ENCODE measurements around the gene SLC26A2.

SLC26A2 gene

DNA sequence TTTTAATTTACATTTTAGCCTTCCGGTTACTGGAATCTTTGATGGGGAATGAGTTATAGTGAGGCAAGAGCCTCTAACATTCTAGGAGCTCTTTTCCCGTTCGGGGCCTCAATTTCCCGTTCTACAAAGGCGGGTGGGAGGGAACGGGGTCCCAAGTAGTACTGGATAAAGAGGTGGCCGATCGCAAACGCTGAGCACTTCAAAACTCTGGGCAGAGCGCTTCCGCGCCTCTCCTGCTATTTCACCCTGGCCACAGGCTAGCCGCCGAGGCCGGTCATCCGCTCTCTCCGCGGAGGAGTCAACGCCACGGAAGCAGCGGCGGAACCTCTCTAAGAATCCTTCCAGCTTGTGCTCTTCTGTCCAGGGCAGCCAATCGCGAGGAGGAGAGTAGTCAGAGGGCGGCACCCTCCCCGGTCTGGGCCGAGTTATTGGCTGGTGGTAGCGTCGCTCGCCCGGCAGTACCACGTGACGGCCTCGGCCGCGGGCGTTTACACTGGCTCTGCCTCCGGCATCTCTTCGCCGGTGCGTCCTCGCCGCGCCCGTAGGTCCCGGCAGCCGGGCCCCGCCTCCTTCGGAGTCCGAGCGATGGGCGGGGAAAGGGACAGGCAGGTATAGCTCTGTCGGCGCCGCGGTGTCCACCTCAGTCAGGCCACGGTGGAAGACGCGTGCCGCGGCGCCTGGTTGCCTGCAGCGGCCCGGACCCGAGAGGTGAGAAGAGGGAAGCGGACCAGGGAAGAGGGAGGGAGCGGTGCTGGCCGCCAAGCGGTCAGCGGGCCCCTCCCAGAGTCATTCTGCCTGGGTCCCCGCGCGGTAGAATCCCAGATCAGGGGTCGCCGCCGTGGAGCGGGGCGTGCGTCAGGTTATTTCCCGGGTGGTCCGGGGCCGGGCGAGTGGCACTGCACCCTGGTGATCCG lies at the start of gene SLC26A2:
SLC26A2 (plus strand) TSS at position 487 of the 914 bp plus-strand sequence. CDS start 16,895 bp downstream, outside the sequence.
- peak; percentile 76 to 92 for DNase-seq (ENCODE audit: low read depth in 1 of 2, low spot score in 1 of 2)

DNA sequence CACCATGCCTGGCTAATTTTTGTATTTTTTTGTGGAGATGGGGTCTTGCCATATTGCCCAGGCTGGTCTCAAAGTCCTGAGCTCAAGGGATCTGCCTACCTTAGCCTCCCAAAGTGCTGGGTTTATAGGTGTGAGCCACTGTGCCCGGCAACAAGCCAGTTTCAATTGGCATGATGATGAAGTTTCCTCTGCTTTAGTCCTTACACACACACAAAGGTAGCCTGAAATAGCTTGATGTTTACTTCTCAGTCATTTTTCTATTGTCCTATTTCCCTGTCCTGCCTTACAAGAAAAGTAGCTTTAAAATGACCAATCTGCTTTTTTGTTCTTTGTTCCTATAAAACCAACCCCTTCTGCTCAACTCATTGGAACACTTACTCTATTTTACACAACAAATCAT lies 49.5 kb upstream of the SLC26A2 start:
- no peak for DNase-seq (ENCODE audit: low read depth in 1 of 2, low spot score in 1 of 2)

DNA sequence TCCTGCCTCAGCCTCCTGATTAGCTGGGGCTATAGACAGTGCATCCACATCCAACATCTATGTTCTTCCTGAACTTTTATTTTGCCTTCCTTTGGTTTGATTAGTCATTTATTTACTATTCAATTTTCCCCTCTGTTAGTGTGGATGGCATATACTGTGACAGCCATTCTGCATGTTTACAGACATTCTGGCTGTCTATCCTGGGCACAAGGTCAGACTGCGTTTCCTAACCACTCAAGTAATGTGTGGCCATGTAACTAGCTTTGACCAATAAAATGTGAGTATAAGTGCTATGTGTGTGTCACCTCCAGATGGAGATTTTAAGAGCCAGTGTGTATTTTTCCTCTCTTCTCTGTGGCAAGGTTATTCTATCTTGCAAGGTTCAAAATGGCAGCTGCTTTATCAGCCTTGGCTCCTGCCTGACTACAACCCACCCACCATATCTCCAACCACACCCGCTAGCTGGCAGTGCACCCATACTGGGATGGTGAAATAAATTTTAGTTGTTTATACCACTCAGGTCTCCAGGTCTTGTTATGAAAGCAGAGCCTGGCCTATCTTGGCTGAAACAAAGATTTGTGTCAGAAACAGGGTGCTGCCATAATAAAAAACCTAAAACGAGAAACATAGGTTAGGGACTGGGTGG lies 48.2 kb upstream of the SLC26A2 start:
- DNase-seq (ENCODE audit: low read depth in 1 of 2, low spot score in 1 of 2) = no peak

DNA sequence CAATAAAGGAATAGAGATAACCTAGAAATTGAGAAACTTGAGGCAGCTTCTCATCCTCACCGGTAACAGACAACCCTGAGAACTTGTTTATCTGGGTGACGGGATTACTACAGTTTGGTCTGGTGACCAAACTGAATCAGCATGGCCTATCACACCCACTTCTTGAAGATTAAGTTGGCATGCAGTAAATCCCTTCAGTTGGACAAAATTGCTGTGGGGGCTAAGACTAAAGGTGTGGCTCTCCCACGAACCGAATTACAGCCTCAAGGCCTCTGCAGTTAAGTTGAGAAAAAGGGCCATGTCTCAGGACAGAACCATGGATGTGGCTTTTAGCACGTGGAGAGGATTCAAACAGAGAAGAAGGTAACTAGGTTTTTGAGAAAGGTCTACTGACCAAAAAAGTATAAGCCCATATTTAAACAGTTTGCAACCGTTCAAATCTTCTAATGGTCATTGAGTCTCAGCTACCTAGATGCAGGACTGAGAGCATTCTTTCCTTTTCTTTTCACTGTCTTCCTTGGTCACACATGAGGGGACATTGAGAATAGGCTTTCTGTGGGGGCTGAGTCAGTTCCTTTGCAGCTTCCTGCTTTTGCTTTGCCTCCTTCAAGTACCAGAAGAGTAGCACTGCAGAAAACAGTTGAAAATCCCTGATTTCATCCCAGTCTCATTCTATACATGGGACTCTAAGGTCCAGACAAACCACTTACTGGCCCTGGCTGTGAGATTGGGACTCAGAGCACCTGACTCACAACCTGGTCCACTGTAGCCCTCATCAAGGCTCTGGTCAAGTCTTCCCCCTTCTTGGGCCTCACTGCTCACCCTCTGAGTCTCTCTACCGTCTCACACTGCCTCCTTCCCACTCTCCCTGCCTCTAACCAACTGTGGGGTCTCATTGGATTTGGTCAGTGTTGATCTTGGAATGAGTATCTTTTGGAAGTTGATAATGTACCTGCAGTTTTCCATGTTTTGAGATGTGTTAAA lies 46.8 kb upstream of the SLC26A2 start:
- no peak for DNase-seq (ENCODE audit: low read depth in 1 of 2, low spot score in 1 of 2)

DNA sequence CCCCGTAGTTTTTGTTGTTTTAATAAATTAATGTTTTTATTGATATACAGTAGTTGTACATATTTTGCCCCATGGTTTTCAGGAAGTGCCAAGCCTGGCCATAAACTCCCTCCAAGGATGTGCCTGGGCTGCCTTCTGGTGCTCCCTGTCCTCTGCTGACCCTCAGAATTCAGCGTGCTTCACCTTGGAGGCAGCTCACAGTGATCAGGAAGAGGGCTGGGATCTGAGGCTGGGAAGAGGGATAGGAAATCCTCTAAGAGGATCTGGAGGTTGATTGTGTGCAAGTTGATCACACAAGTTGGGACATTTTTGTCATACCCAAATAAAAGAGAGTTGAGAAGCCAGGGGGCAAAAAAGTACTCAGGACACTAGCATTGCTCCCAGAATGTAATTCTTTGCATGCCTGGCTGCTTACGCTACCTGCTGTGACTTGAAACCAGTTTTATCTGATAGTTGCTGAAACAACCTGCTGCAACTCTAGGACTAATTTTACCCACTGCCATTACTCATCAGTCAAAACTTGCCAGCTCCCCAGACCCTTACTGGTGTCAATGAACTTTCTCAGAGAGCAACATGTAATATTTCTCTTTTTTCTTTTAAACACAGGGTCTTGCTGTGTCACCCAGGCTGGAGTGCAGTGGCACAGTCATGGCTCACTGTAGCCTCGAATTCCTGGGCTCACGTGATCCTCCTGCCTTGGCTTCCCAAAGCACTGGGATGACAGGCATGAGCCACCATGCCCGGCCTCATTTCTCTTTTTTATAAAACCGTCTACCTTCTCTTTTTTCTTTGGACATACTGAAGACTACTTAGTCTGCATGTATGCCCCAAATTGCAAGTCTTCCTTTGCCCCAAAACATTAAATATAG lies 44.9 kb upstream of the SLC26A2 start:
- DNase-seq (ENCODE audit: low read depth in 1 of 2, low spot score in 1 of 2) = no peak

DNA sequence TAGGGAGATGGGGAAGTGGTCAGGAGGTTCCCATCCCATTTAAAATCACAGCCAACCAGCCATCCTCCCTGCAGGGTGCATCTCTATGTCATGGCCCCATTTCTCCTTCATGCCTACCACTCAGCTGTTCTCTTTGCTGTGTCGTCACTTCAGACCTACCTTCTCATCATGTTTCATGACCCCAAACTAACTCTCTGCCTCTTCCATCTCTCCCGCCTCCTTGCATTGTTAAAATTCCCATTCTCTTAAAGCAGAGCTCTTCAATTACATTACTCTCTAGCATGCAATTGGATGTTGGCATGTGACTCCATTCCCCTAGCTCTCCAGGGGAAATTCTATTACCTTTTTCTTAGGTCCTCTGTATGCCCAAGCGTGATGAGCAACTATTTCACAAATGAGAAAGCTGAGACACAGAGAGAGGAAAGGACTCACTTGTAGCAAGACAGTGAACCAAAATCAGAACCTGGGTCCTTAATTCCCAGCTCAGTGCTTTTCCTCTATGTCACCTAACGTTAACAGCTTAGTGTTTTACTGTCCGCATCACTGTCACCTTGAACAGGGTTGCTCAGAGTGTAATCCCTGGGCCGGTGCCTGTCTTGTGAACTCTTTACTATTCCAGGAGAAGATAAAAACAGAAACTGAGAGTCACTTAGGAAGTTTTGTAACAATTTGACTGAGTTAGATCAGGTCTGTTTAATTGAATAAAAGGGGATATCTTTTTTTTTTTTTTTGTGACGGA lies 44.1 kb upstream of the SLC26A2 start:
- DNase-seq (ENCODE audit: low read depth in 1 of 2, low spot score in 1 of 2) = no peak

DNA sequence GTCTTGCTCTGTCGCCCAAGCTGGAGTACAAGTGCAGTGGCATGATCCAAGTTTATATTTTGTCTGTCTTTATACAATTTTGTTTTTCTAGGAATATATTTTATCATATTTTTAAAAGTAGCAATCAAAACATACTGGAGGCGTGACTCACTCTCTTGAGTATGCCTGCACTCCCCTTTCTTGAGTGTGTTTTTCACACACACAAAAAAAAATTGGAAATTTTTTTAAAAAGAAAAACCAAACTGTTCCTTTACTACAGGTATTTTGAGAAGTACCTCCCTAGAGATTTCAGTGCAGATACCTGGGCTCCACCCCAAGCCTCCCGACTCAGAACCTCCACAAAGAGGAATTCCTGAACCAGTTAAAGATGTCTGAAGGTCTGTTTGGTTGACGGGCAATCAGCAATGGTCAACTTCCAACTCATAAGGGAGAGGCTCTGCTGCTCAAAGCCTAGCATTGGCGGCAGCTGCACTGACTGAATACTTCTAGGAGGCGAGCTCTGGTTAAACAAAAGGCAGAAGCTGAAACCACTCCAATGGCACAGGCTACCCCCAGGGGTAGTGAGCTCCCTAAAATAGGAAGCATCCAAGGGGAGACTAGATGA lies 43.4 kb upstream of the SLC26A2 start:
- DNase-seq (ENCODE audit: low read depth in 1 of 2, low spot score in 1 of 2) = no peak

DNA sequence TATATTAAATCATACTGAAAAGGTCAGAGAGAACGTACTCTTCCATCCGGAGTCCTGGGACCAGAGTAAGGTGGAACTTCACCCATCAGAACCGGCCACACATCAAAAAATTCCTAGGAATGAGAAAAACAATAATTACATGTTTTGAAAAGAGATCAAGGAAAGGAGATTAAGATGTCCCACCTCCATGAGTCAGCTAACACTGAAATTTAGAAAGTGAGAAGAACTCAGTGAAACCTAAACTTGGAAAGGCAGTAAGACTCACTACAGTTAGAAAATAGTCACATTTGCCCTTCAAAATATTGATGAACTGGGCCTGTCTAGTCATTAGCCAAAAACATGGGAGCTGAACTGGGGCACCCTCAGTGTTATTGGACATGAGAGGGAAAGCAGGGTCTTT lies 39.0 kb upstream of the SLC26A2 start:
- DNase-seq (ENCODE audit: low read depth in 1 of 2, low spot score in 1 of 2) = no peak

DNA sequence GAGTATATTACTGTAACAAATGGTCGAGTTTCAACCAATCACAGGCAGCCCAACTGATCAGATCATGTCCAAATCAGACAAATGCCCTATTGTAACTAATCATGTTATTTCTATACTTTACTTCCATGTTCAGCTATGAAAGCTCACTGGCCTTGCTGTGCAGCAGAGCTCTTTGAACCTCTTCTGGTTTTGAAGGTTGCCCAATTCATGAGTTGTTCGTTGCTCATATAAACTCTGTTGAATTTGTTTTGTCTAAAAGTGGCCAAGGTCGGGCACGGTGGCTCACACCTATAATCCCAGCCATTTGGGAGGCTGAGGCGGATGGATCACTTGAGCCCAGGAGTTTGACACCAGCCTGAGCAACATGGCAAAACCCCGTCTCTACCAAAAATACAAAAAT lies 37.6 kb upstream of the SLC26A2 start:
- DNase-seq (ENCODE audit: low read depth in 1 of 2, low spot score in 1 of 2) = no peak

DNA sequence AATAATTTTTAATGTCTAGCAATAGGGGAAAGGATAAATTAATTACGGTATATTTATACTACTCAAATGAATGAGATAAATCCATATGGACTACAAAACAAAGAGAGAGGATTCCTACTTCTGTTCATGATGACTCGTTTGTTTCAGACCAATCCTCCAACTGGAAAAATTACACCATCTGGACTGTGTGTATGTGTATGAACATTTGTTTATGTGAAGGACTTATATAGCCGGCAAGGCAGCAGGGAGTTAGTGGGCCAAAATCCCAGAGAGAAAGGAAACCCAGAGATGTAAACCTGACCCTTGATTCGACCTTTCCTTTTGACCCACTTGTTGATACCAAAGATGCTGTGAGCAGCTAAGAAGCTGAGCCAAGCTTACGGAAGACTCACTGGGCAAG lies 36.1 kb upstream of the SLC26A2 start:
- no peak for DNase-seq (ENCODE audit: low read depth in 1 of 2, low spot score in 1 of 2)

DNA sequence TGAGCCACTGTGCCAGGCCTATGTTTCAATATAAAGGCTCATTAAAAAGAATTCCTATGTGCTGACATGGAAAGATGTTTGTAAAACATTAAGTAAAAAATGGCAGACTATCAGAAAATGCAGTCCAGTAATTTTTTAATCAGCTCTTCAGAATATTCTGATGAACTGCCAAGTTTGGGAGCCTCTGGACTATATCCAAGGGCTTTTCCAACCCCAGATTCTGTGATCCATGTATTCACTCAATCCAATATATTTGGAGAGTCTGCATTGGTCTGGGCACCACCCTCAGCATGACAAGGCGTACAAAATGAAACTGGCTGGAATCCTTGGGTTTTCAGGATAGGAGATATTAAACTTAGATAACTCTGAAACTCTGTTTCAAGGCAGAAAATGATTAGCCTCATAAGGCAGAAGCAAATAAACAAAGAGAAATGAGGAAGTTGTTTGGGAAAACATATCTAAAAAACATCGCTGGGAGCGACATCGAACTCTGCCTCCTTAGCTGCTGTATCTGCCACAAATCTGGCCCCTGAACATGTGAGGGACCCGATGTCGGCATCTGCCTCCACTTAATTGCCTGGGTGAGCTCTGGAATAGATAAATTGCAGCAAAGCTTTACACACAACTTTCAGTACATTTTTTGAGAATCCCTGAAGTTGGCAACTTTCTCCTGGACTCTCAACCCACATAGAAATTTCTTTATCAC lies 30.4 kb upstream of the SLC26A2 start:
- DNase-seq (ENCODE audit: low read depth in 1 of 2, low spot score in 1 of 2) = no peak

DNA sequence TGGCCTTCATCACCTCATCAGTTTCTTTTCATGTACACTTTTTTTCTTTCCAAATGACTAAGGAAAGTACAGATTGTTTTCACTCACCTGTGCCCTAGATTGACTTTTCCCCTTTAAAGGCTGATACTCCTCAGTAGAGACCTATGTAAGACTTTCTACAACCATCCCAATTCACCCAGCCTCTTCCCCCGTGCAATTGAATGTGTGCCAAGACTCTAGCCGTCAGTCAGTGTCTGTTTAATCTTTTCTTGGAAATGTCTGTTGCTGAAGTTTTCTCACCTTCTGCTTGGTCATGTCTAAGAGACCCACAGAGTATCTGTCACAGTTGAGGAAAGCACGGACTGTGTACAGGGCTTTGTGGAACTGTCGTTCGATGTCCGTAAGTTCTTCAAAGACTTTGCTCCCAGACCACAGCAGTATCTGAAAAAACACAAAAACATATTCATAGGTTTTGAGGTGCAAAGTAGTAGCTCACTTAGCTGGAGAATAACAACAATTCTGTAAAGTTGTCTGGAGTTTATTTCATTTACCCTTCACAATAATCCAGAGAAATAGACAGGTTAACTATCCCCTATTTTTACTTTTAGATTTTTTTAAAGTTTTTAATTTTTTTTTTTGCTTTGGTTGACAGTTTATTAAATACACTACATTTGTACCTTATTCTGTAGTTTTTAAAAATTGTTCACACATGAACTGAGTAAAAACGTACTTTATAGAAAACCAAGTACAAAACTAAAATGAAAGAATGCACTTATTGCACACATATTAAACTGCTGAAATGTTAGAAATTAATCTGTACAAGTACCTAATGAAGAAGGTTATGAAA lies 29.6 kb upstream of the SLC26A2 start:
- no peak for DNase-seq (ENCODE audit: low read depth in 1 of 2, low spot score in 1 of 2)

DNA sequence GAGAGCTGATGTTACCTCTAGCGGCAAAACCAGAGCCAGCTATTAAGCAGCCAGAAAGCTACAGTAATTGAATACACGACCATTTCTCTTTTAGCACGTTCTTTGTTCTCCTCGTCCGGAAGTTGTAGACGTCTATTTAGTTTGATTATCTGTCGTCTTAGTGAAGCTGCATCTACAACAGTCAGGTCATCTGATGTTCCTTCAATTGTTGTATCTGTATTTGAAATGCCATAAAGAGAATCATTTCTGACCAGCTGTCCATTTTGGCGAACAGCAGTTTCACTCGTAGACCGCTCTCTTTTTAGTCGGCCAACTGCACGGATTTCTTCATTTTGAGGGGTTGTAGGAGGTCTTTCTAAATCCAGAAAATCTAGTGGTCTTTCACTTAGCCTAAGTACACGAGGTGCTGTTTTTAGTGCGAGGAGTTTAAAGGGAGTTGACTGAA lies 28.5 kb upstream of the SLC26A2 start:
- no peak for DNase-seq (ENCODE audit: low read depth in 1 of 2, low spot score in 1 of 2)

DNA sequence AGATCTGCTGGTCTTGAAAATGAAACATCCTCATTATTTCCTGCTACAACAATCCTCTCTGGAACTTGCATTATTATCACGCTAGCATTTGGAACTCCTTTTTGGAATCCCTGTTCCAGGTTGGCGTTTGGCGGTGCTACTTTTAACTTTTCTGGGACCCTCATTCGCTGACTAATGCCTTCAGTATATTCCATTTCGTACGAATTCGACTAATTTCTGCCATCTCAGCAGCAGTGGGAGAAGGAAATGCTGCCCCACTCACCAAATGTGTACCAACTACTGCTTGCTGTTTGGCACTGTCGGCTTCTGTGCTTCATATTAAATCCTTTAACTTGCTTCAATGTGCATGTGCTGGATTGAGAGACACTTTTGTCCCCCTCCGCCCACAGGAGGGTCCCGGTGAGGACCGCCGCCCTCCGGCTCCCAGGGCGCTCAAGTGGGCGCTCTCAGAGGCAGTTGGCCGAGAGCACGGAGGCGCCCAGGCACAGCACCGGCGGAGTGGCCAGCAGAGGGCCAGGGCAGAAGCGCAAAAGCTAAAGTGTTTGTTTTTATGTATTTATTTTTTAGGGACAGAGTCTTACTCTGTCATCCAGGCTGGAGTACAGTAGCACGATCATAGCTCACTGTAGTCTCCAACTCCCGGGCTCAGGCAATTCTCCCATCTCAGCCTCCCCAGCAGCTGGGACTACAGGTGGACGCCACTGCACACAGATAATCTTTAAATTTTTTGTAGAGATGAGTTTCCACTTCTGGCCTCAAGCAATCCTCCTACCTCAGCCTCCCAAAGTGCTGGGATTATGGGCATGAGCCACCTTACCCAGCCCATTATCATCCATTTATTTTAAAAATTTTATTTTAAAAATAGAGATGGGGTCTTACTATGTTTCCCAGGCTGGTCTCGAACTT lies 27.9 kb upstream of the SLC26A2 start:
- DNase-seq (ENCODE audit: low read depth in 1 of 2, low spot score in 1 of 2) = no peak

DNA sequence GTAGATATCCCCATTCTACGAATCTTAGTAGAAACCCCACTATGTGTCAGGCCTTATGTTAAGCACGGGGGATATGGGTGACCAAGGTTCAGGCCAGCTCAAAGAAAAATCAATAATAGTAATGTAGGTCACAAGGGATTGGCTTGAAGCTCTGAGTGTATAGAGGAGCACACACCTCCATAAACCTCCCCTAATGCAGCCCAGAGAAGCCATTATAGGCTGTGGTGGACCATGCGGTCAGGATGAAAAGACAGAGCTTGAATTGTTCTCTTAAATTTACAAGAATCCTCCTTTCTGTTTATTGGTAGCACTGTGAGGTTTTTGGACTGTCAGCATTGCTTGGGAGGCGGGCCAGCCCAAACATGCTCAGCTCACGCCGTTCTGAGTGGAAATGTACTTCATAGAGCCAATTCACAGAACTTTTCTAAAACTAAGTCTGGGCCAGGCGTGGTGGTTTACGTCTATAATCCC lies 25.1 kb upstream of the SLC26A2 start:
- DNase-seq (ENCODE audit: low read depth in 1 of 2, low spot score in 1 of 2) = no peak

DNA sequence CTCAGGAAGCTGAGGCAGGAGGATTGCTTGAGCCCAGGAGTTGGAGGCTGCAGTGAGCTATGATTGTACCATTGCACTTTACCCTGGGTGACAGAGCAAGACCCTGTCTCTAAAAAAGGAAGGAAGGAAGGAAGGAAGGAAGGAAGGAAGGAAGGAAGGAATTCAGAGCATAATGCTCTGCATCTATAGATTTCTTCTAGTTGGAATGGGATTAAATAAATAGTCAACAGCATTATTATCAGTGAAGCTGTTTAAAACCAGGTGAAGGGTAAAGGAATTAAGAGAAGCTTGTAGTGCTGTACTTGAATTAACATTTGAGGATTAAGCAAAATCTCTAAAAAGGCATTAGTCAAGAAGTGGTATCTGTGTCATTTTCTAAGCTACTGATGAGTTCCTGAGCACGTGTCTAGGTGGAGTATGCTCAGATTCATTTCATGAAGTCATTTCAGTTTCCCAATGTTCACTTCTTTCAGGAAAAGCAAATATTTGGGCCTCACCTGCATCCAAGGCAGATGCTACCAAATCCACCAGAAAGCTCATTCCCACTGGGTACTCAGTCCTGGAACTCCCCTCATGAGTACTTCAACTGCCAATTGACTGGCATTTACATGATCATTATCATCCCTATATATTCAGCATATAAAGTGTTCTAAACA lies 24.4 kb upstream of the SLC26A2 start:
- DNase-seq (ENCODE audit: low read depth in 1 of 2, low spot score in 1 of 2) = no peak
